A549 treated with DMSO at 1 μM for 4 hours (cell line): ENCODE results near the gene DHRS1. TPM values are rescaled to one million over a fixed set of nuclear protein-coding genes. Genes with fewer than 3 reads are reported as not detected.

ENCODE experiments used
- total RNA-seq: library from RNA; stranded (reverse); fragments of 200-300 nt; extraction: Qiagen RNA extraction; gene quantifications from 5 replicates; pipeline ENCODE4 v1.2.3, GENCODE V29; 2022; ENCODE audit warnings: low read depth

The DHRS1 gene
- 10.9 to 13.5 TPM (median 11.8 TPM) in 5 replicates for total RNA-seq

DNA sequence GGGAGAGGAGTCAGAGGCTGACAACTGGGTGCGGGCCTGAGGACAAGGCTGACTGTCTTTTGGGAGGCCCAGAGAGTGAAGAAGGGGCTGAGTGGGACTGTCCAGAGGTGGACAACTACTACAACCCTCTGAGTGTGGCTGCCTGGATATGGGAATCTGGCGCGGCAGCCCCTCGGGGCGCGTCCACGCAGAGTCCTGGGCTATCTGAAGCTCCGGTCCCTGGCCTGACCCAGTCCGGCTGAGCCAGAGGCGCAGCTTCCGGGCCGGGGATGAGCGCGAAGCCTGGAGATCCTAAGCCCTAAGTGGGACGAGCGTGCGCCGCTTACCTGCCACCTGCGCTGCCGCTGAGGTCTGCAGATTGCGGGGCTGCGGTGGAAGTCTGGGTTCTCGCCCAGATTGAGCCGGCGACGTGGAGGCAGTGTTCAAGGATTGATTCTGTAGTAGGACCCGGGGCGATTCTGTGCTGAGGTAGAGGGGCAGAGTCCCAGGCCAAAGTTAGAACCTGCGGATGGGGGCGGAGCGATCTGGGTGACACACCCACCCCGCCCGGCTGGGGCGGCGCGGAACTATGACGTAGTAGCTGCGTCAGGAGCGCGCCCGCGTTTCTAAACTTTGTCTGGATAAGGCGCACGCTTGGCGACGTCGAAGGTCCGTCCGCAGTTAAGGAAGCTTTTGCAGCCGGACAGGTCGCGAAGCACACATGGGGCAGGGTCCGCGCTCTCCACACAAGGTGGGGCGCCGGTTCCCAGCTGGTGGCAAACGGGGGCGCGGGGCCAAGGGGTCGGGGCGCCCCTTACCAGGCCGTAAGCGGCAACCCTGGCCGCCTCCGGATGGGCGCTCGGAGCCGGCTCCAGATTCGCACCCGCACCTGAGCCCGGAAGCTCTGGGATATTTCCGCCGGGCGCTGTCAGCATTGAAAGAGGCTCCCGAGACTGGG is at the start of gene DHRS1, which contains the start of gene NOP9:
Gene DHRS1, minus strand, starts transcription at position 526 of the 937 bp plus-strand sequence. CDS start 674 bp downstream, outside the sequence.
Gene NOP9, plus strand, starts transcription at position 596 of the 937 bp plus-strand sequence. Its CDS starts 105 bp downstream, at position 701.

DNA sequence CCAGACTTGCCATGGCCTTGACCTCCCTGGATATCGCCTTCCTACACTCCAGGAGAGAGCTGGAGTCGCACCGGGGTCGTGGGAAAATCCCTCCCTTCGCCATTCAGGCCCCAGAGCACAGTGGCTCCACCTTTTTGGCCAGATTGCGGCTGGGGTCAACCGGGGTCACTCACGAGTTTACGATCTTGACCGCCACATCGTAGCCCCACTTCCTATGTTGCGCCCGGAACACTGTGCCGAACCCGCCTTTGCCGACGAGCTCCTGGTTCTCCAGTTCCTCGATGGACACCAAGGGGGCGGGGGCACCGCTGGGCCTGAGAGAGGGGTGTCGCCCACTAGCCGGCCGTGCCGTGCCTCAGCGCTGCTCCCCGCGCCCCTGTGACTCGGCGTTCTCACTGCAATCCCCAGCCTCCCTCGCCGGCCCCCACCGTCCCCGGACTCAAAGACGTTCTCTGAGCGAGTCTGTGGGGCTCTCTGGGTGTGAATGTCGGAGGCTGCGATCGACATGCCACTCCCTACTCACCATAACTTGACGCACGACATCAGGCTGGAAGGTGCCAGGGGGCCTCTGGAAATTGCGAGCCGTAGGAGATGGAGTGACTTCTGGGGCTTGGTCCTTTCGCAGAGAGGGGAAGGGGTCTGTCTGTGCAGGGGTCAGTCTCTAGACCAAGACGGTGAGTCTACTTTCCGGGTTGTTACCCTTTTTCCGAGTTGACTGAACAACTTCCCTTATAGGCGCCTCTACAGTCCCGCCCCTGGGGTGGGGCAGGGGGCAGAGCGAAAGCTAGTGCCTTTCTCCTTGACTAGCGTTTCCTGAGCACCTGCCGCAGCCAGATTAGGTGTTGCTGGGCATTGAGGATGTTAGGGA is 39.9 kb upstream of the DHRS1 start, which contains the start of gene RIPK3:
Gene RIPK3, minus strand, starts transcription at position 708 of the 868 bp plus-strand sequence. Its CDS starts 165 bp downstream, at position 543.

DNA sequence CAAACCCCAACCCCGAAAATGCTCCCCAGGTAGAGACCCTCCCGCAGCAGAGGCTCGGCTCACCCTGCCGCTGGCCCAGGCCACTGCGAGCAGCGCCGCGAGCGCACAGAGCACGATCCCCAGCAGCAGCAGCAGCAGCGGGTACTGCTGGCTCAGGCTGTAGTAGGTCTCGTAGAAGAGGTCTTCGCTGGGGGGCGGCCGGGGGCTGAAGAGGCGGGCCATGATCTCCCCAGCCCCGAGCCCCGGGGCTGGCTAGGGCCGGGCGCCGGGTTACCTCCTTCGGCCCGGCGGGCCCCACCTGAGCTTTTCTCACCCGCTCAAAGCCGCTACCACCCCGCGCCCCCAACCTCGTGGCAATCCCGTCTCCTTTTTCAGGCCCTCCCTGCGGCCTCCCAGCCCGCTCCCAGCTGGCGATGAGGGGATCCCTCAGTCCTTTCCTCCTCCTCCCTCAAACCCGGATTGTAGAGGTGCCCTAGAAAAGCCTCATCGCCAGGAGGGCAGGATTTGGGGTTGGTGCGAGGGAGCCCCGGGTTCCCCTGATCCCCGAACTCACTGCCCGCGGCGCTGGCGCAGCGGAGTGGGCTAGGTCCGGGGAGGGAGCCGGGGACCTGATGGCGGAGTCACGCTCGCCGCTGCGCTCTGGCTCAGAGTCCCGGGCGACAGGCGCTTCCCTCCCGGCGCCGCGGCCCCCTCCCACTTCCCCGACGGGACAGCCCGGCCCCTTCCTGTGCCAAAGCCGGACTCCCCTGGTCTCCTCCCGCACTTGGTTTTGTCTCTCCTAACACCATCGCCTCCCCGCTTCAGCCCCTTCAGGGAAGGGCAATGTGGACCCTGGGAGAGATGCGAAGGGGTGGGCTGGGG is 35.1 kb upstream of the DHRS1 start, which contains the start of gene ADCY4:
Gene ADCY4, minus strand, starts transcription at position 641 of the 861 bp plus-strand sequence. Its CDS starts 419 bp downstream, at position 222.

DNA sequence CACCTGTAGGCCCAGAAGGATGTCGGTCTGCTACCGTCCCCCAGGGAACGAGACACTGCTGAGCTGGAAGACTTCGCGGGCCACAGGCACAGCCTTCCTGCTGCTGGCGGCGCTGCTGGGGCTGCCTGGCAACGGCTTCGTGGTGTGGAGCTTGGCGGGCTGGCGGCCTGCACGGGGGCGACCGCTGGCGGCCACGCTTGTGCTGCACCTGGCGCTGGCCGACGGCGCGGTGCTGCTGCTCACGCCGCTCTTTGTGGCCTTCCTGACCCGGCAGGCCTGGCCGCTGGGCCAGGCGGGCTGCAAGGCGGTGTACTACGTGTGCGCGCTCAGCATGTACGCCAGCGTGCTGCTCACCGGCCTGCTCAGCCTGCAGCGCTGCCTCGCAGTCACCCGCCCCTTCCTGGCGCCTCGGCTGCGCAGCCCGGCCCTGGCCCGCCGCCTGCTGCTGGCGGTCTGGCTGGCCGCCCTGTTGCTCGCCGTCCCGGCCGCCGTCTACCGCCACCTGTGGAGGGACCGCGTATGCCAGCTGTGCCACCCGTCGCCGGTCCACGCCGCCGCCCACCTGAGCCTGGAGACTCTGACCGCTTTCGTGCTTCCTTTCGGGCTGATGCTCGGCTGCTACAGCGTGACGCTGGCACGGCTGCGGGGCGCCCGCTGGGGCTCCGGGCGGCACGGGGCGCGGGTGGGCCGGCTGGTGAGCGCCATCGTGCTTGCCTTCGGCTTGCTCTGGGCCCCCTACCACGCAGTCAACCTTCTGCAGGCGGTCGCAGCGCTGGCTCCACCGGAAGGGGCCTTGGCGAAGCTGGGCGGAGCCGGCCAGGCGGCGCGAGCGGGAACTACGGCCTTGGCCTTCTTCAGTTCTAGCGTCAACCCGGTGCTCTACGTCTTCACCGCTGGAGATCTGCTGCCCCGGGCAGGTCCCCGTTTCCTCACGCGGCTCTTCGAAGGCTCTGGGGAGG is 11.3 kb upstream of the DHRS1 start, which contains the start of gene LTB4R:
Gene LTB4R, plus strand, starts transcription at position 857 of the 959 bp plus-strand sequence. CDS start 4,150 bp downstream, outside the sequence.

DNA sequence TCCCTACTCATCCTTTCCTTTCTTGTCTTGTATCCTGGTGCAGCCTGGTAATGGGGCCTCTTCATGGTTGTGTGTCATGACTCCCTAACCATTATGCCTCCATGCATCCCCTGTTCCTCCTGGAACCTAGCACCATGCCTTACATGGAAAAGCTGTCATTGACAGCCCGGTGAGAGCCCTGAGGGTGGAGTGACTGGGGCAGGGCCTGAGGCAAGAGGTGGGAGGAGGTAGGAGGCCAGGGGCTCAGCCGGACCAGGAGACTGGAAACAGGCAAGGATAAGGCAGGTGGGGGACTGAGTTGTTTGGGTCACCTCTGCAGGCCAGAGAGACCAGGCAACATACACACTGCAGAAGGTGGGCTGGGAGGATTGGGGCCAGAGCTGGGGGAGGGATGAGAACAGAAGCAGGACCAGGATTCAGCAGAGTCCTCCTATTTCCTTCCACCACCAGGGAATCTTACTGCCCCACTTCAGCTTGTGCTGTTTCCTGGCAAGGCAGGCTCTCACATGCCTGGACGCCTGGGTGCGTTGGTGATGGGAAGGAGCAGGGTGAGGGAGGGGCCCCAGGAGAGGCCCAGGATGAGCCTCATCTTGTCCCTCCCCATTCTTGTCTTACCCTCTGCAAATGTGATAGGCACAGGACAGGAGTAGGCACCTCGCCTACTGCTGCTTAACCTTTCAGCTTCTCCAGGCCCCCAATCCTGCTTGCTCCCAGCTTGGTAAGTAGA is 10.1 kb upstream of the DHRS1 start, which contains the start of gene LTB4R2:
Gene LTB4R2, plus strand, starts transcription at position 603 of the 727 bp plus-strand sequence. CDS start 525 bp downstream, outside the sequence.

DNA sequence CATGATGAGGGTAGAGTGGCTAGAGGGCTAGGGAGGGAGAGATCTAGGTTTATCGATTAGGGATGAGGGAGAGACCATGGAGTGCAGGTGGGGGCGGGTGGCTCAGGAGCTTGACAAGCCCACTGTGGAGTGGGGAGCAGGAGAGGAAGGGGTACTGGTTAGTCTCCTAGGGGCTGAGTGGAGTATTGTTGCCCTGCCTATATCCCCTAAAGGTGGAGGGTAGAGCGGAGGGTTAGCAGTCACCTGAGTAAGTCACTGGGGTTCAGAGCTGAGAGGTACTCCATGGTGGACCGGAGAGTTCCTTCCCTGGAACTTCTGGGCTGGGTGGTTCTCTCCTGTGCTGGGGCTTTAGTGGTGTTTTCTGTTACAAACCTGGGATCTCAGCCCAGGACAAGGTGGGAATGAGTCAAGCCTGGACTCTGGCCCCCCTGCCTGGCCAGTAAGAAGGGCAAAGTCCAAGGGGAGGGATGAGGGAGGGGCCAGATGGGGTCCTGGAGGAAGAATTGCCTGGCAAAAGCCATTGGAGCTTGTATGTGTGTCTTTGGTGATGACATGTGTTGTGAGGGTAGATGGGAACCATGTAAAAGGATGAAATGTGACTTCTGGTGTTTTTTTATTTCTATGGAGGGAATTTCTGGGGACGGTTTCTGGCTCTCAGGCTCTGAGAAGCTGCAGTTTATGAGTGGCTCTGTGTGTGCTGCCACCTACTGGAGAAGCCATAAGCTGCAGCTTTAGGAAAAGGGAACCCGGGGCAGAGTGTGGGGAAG is 8.2 kb upstream of the DHRS1 start, which contains the start of gene CIDEB:
Gene CIDEB, minus strand, starts transcription at position 403 of the 767 bp plus-strand sequence. Its CDS starts 119 bp downstream, at position 284.

DNA sequence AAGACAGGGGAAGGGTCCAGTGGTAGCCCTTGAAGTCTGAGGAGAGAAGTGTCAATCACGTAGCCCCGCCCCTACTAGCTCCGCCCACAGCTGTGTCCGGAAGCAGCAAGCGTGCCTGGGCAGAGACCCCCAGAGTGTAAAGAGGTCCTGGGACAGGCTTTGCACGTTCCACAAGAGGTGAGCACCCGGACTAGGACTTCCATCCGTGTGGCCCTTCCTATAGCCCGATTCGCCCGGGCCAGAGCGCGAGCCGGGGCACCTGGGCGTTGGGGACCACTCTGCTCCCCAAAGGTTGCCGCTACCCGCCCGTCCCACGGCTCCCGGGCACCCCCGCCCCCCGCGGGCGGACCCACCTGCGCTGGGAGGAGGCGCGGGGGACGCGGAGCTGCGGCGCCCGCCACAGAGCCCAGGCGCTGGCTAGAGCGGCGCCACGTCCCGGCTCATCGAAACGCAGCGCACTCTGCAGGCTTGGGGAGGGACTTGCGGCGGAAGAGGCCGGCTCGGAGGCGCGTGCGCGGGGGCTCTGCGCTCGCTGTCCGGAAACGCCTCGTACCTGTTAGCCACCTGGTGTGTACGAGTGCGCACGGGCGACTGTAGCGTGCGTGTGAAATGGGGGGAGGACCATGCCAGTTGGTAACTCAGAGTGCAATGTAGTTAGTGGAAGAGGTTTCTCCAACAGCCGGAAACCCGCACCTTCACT is 28.3 kb downstream of the DHRS1 start, which contains the start of gene RABGGTA:
Gene RABGGTA, minus strand, starts transcription at position 464 of the 700 bp plus-strand sequence. CDS start 482 bp downstream, outside the sequence.

DNA sequence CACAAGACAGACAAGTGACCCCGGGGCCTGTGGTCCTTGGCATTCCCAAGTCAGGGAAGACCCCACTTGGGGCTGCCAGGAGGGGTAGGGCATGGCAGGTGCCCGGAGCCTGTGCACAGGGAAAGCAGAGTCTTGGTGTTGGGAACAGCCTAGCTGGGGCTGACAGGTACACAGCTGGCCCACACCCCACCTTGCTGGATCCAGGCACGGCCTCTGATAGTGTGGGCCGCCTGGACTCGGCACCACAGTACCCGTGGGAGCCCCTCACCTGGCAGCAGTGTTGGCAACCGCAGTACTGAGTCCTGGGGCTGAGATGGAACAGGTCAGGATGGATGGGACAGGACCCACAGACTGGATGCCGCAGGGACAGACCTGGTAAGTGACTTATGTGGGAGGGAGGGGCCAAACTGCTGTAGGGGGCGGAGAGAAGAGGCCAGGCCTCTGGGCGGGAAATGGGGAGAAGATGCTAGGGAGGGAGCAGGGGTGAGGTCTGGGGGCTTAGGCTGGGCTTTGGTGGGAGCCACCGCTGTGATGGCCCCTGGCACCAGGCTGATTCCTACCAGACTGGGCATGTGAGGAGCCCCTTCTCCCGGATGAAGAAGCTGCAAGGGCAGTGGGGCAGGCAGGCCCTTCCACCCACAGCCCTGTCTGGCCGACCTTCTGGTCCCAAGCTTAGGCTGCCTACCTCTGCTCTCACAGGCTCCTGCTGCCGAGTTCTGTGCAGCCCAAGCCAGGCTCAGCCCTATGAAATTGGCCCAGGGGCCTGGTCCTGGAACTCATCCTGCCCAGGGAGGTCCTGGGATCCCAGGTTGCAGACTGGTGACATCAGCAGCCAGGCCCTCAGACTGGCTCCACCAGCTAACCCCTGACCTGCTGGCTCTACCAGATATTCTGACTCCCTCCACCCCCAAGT is 36.5 kb downstream of the DHRS1 start, which contains the start of gene TGM1:
Gene TGM1, minus strand, starts transcription at position 357 of the 913 bp plus-strand sequence. CDS start 825 bp downstream, outside the sequence.

Other genes with a start within 250 kb of the DHRS1 start
- gene CARMIL3, start 247.8 kb downstream of the DHRS1 start, total RNA-seq, result 0.24 to 0.59 TPM (median 0.47 TPM) in 5 replicates
- not detected in 5 replicates for gene CPNE6, start 228.2 kb downstream of the DHRS1 start, total RNA-seq
- gene PCK2, start 205.5 kb downstream of the DHRS1 start, total RNA-seq, result 17.9 to 21.1 TPM (median 19.7 TPM) in 5 replicates
- 21.0 to 25.3 TPM (median 21.5 TPM) in 5 replicates for gene DCAF11, start 185.0 kb downstream of the DHRS1 start, total RNA-seq
- gene NRL, start 184.8 kb downstream of the DHRS1 start, total RNA-seq, result 0.58 to 1.0 TPM (median 0.99 TPM) in 5 replicates
- gene FITM1, start 169.1 kb downstream of the DHRS1 start, total RNA-seq, result 0.15 to 0.28 TPM (median 0.24 TPM) in 3 of 5 replicates, not detected in the others
- 163 to 182 TPM (median 171 TPM) in 5 replicates for gene PSME1, start 163.6 kb downstream of the DHRS1 start, total RNA-seq
- 50.9 to 61.8 TPM (median 56.9 TPM) in 5 replicates for gene EMC9, start 158.2 kb downstream of the DHRS1 start, total RNA-seq
- 164 to 198 TPM (median 177 TPM) in 5 replicates for gene PSME2, start 153.2 kb downstream of the DHRS1 start, total RNA-seq
- gene RNF31, start 152.3 kb downstream of the DHRS1 start, total RNA-seq, result 25.6 to 33.1 TPM (median 29.9 TPM) in 5 replicates
- gene IRF9, start 138.5 kb downstream of the DHRS1 start, total RNA-seq, result 14.6 to 21.4 TPM (median 16.7 TPM) in 5 replicates
- 3.4 to 6.4 TPM (median 4.3 TPM) in 5 replicates for gene REC8, start 127.7 kb downstream of the DHRS1 start, total RNA-seq
- gene IPO4, start 111.0 kb downstream of the DHRS1 start, total RNA-seq, result 79.6 to 102 TPM (median 88.2 TPM) in 5 replicates
- 65.1 to 72.9 TPM (median 67.8 TPM) in 5 replicates for gene TM9SF1, start 104.3 kb downstream of the DHRS1 start, total RNA-seq
- gene TSSK4, start 94.1 kb downstream of the DHRS1 start, total RNA-seq, result 0.07 TPM in 1 of 5 replicates, not detected in the others
- gene CHMP4A, start 86.3 kb downstream of the DHRS1 start, total RNA-seq, result 79.6 to 96.4 TPM (median 82.0 TPM) in 5 replicates
- gene MDP1, start 83.7 kb downstream of the DHRS1 start, total RNA-seq, result 27.9 to 35.3 TPM (median 29.6 TPM) in 5 replicates
- gene NEDD8, start 67.4 kb downstream of the DHRS1 start, total RNA-seq, result 427 to 475 TPM (median 451 TPM) in 5 replicates
- gene GMPR2, start 66.9 kb downstream of the DHRS1 start, total RNA-seq, result 52.4 to 64.1 TPM (median 56.5 TPM) in 5 replicates
- gene TINF2, start 57.2 kb downstream of the DHRS1 start, total RNA-seq, result 32.6 to 41.9 TPM (median 37.8 TPM) in 5 replicates
- 0.60 to 1.1 TPM (median 0.83 TPM) in 5 replicates for gene TGM1, start 36.6 kb downstream of the DHRS1 start, total RNA-seq
- gene RABGGTA, start 28.2 kb downstream of the DHRS1 start, total RNA-seq, result 12.5 to 19.5 TPM (median 16.6 TPM) in 5 replicates
- 15.6 to 19.7 TPM (median 18.9 TPM) in 5 replicates for gene NOP9, start 70 bp upstream of the DHRS1 start, total RNA-seq
- 0.14 to 0.70 TPM (median 0.29 TPM) in 5 replicates for gene CIDEB, start 8.2 kb upstream of the DHRS1 start, total RNA-seq
- gene LTB4R2, start 10.4 kb upstream of the DHRS1 start, total RNA-seq, result 2.4 to 5.7 TPM (median 4.7 TPM) in 5 replicates
- gene LTB4R, start 11.7 kb upstream of the DHRS1 start, total RNA-seq, result 3.4 to 8.6 TPM (median 5.6 TPM) in 5 replicates
- gene ADCY4, start 35.3 kb upstream of the DHRS1 start, total RNA-seq, result not detected in 5 replicates
- not detected in 5 replicates for gene RIPK3, start 40.2 kb upstream of the DHRS1 start, total RNA-seq
- 0.10 to 0.38 TPM (median 0.20 TPM) in 4 of 5 replicates, not detected in the other for gene NFATC4, start 68.4 kb upstream of the DHRS1 start, total RNA-seq
- 0.19 to 0.40 TPM (median 0.20 TPM) in 5 replicates for gene NYNRIN, start 99.2 kb upstream of the DHRS1 start, total RNA-seq
- 1.3 to 1.9 TPM (median 1.5 TPM) in 5 replicates for gene CBLN3, start 129.9 kb upstream of the DHRS1 start, total RNA-seq
- gene KHNYN, start 130.2 kb upstream of the DHRS1 start, total RNA-seq, result 26.3 to 30.9 TPM (median 29.6 TPM) in 5 replicates
- gene SDR39U1, start 143.0 kb upstream of the DHRS1 start, total RNA-seq, result 42.5 to 52.7 TPM (median 46.6 TPM) in 5 replicates
- gene CMA1, start 208.5 kb upstream of the DHRS1 start, total RNA-seq, result not detected in 5 replicates